Ammon's horn (tissue), 1 donor: ENCODE measurements around the gene SEC16A.
A peak's percentile ranks its signal among the peaks of the same experiment; 100 is the strongest.
"Not testable (repeated sequence)": the region's sequence is repeated elsewhere in the genome, so short reads cannot be mapped to it uniquely, and the experiment has no call there.

Experiments used
- DNase-seq: peaks from one replicate; pipeline ENCODE4 v3.0.0-alpha.2; 2016; ENCODE audit warnings: low spot score

SEC16A gene

DNA sequence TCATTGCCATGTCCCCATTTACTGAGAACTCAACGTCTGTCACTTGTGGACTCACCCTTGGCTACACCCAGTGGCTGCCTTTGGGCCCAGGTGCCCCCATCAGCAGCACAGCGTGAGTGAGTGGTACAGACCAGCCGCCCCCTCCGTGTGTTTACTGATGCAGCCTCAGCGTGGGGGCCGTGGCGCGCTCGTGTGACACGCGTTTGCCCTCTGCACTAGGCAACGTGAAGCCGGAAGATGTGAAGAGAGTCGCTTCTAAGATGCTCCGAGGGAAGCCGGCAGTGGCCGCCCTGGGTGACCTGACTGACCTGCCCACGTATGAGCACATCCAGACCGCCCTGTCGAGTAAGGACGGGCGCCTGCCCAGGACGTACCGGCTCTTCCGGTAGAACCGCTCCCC is 60.0 kb downstream of the SEC16A start:
- DNase-seq: no peak

DNA sequence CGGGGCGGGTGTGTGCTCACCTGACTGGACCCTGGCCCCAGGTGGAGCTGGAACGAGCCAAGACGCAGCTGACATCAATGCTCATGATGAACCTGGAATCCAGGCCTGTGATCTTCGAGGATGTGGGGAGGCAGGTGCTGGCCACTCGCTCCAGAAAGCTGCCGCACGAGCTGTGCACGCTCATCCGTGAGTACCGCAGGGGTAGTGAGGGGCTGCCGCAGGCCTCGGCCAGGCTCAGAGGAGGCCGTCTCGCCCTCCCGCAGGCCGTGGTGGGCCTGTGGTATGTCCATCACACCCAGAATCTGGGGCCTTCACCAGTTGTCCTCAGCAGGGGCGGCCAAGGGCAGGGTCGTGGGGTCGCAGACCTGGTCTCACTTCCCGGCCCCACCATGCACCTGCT is 61.0 kb downstream of the SEC16A start:
- DNase-seq: no peak

DNA sequence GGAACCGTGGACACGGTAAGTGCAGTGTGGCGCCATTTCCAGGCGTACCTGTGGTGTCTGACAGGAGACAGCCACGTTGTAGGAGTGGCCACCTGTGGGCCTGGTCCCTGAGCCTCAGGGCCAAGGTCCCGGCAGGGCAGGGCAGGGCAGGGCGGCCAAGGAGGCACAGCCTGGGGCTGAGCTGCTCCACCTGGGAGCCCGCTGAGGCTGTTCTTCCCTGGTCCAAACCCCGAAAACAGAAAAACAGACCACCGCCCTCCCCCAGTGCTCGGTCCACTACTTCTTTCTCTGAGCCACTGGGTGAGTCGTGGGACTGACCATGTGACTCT is 63.8 kb downstream of the SEC16A start:
- no peak for DNase-seq

DNA sequence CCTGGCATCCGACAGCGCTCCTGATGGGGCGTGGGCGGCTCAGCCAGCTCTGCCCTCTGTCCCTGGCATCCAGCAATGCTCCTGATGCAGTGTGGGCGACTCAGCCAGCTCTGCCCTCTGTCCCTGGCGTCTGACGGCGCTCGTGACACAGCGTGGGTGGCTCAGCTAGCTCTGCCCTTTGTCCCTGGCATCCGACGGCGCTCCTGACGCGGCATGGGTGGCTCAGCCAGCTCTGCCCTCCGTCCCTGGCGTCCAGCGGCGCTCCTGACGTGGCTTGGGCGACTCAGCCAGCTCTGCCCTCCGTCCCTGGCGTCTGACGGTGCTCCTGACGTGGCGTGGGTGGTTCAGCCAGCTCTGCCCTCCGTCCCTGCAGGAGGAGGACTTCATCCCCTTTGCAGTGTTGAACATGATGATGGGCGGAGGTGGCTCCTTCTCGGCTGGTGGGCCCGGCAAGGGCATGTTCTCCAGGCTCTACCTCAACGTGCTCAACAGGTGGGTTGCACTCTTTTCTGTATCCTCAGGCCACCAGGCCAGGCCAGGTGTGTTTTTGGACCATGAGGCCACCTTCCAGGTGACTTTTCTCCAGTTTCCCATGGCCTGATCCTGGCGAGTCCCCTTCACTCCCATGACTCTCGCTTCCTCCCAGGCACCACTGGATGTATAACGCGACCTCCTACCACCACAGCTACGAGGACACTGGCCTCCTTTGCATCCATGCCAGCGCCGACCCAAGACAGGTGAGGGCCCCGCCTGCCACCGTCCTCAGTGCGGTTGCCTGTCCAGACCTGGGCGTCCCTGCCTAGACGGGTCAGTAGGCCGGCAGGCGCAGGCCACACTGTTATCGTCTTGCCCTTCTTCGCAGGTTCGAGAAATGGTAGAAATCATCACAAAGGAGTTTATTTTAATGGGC is 64.4 kb downstream of the SEC16A start:
- DNase-seq: no peak

DNA sequence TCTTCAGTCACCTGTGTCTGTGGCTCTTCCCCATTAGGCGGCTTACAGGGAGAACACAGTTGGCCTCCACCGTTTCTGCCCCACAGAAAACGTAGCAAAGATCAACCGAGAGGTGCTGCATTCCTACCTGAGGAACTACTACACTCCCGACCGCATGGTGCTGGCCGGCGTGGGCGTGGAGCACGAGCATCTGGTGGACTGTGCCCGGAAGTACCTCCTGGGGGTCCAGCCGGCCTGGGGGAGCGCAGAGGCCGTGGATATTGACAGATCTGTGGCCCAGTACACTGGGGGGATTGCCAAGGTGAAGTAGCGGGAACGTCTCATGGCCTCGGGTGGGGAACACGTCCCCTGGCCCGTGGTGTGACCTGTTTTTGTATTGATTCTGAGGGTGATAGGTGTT is 65.9 kb downstream of the SEC16A start:
- no peak for DNase-seq

DNA sequence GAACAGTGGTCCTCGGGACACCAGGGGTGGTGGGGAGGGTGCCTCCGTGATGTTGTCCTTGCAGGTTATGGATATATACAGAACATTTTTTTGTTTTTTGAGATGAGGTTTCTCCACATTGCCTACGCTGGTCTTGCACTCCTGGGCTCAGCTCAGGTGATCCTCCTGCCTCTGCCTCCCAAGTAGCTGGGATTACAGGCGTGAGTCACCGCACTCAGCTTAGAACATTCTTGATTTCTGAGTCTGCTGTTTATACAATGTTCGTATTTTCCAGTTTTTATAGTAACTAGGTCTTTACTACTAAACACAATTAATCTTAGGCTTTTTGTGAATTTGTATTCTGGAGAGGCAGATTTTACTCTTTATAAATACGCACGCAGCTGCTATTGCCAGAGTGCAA is 66.4 kb downstream of the SEC16A start:
- no peak for DNase-seq

DNA sequence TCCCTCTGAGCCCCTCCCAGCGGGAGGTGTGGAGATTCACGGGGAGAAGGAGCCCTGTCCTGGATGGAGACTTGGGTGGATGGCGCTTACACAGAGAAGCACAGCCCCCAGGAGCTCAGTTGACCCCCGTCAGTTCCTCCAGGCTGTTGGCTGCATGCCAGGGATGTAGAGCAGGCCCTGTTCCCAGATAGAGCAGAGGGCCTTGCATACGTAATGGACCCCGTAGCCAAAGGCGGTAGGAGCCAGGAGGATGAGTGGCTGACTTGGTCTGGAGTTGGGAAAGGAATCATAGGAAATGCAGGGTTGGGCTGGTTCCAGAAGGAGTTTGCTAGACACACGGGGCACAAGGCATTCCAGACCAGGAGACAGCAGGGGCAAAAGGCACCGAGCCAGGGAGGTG is 69.9 kb downstream of the SEC16A start:
- no peak for DNase-seq

DNA sequence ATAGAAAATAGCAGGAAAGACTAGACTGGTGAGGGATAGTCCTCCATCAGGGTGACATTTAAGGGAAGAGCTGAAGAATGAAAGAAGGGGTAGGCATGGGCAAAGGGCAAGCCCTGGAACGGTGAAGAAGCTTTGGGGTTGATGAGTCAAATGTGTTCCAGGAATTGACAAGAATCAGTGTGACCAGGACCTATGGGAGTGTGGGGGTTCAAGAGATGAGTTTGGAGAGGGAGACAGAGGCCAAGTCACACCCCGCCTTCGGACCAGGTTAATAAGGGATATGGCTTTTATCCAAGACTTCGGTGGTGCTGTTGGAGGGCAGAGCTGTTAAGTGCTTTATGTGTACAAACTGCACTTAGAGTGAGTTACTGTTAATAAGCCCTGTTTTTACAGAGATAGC is 71.5 kb downstream of the SEC16A start:
- no peak for DNase-seq

DNA sequence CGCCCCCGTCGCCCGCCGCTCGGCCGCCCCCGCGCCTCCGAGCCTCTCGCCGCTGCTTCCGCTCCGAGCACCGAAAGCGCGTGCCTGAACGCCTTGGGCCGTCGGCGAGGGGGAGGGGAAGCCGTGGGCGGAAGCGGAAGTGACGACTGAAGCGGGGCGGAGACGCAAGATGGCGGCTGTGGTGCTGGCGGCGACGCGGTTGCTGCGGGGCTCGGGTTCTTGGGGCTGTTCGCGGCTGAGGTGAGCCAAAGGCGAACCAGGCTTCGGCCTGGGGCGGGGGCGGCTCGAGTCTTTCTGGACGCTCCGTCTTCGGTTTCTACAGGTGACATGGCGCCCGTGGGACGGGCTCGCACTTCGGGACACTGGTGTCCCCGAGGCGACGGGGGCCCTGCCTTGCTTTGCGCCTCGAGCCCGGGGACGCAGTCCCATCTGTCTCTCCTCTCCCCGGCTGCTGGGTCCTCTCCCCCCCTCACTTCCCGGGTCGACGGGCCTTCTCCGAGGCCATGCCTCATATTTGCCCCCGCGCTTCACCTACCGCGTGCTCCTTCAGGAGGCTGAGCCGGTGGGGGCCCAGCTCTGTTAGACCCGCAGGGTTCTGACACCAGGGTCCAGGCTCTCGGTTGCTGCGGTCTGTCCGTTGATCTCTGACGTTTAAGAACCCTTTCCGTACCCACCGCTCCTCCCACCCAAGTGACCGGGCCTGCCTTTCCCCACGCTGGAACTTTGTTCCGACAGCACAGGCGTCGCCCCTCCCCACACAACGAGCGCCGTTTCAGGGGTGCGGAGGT is 72.1 kb downstream of the SEC16A start, which contains the start of the genes ENTR1 and PMPCA:
ENTR1 (minus strand) TSS at position 115 of the 788 bp plus-strand sequence. CDS start 217 bp downstream, outside the sequence.
PMPCA (plus strand) TSS at position 159 of the 788 bp plus-strand sequence; CDS start at position 170, 11 bp downstream.
- DNase-seq: peak; percentile 95

DNA sequence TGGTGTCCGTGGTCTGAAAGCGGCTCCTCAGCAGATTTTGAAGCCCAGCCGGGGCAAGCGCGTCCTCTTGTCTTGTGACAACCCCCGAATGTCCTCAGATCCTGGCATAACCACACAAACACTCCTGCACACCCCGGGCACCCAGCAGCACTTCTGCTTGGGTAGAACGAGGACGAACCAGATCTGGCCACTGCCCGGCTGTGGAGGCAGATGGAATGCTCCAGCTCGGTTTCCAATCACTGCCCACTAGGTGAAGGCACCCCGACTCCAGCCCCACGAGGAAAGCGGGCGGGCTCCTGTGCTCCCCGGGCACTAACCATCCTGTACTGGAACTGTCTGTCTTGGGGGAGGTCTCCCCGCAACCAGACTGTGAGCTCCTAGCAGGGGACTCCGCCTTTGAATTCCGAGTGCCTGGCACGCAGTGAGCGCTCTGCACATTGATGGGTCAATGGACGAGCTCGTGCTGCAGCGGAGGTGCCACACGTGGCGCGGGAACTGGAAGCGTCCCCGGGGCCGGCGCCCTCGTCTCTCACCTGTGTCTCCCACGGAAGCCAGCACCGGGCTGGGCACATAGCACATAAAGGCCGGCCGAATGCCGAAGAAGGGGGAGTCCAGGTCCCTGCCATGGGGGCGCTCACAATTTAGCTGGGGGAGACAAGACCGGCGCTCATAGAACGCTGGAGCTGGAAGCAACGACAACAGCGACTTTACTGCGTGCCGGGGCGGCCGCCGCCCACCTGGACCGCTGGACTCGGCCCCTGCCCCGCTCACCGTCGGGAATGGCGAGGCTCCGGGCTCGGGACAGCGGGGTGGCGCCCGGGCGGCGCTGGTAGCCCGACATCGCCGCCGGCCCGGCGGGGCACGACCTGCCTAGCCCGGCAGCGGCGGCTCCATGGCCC is 73.0 kb downstream of the SEC16A start:
- DNase-seq: no peak

DNA sequence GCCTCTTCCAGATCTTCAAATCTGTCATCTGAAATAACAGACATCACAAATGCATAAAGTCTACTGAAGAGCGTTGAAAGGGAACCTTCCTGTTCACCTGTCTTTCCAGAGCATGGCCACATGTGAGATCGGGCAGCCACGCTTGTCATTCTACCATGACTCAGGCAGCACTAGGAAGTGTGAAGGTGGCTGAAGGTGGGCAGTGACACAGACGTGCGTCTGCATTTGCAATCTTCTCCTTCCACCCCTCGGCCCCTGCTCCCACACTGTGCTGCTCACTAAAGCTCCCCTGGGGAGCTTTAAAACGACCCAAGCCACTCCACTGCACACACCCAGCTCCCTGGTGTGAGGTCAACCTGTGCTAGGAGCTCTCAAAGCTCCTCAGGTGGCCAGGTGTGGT is 74.9 kb downstream of the SEC16A start:
- DNase-seq: no peak

DNA sequence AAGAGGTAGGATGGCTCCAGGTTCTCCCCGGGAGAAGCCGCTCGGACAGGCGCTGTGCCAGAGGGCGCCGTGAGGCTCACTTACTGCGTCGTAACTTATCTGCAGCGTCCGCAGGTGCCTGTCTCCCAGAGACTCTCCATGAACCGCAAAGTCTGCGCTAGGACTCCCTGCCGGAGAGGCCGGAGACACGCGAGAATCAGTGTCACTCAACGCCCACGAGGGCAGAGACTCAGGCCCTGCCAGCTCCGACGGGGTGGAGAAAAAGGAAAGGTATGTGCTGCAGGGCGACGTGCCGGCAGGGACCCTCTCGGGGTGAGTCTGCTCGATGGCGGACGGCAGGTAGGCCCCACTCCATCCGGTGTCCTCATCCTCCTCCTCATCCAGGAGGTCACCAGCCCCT is 75.8 kb downstream of the SEC16A start:
- DNase-seq: not testable (repeated sequence)

DNA sequence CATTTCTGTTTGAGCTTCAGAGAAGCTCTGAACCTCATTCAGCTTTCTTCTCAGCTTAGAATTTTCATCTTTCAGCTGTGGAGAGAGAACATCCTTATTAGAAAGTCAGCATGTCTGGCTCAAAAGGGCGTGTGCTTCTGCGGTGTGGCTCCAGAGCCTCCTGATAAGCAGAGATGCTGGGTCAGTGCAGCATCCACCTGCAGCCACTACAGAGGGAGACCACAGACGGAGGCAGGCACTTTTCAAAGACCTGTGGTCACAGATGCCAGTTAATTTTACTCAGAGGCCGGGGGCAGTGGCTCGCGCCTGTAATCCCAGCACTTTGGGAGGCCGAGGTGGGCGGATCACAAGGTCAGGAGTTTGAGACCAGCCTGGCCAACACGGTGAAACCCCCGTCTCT is 76.9 kb downstream of the SEC16A start:
- not testable (repeated sequence) for DNase-seq

DNA sequence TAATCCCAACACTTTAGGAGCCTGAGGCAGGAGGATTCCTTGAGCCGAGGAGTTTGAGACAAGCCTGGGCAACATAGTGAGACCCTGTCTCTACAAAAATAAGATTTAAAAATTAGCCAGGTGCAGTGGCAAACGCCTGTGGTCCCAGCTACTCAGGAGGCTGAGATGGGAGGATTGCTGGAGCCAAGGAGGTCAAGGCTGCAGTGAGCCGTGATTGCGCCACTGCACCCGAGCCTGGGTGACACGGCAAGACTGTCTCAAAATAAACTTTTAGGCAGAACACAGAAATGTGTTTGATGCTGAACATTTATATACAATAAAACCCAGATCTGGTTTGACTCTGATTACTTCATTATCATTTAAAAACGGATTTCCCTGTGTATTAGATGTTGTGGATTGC is 77.4 kb downstream of the SEC16A start:
- no peak for DNase-seq

DNA sequence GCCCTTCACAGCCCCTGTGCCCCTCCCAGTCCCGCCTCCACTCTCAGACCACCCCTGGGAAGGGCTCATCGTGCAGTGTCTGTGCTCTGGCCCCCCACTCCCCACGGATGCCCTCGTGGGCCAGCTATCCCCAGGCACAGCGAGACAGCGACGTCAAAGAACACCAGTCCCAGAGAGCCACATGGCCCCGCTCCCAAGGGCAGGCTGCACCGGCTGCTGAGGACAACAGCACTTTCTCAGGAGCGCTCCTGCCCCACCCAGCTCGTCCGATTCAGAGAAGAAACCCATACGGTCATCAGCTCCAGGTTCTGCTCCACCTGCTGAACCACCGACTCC is 78.1 kb downstream of the SEC16A start:
- no peak for DNase-seq

DNA sequence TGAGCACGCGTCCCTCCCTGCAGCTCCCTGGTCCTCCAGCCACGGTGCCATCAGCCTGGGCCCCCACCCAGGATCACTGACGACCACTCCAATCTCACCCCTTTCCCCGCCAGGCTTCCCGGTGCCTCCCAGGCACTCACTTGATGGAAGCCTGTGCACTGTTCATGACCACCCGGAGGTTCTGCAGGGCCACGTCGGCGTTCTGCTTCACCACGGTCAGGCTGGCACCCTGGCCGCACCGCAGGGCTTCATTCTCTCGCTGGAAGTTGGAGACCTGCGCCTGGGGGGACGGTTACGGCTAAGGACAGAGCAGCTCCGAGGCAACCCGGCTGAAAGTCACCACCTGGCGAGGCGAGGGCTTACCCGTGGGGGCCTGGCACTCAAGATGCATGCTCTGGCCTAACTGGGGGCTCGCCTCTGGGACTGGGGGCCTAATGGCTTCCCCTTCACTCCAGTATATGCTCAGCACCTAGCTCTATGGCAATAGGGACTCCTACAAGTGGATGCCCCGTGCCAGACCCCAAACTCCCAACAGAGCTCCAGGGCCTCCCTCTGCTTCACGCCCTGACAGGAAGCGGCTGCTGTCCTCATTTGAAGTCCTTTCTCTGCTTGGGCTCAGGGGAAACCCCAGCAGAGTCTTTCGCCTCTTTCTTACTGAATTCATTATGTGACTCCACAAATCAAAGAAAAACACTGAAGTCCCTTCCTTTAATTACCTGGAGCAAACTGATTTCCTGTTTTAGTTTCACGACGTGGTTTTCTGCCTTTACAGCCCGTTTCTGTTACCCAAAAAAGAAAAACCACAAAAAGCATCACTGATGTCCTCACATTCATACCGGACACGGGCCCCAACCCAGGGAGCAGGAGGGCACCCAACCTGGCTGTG is 78.7 kb downstream of the SEC16A start:
- no peak for DNase-seq

DNA sequence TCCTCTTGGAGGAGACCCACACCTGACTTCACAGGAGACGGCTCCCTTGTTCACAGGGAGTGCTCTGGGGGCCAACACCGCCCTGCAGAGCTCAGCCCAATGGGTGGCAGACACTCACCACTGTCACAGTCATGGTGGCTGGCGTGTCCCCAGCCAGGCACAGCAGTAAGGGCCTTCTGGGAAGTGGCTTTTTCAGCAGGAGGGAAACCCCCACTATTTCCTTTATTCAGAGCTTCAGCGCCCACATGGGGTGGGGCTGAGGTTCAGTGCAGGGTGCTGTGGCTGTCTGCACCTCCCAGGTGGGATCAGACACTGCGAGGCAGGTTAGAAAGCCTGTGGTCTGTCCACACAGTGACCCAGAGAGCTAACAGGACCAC is 79.3 kb downstream of the SEC16A start:
- DNase-seq: no peak

DNA sequence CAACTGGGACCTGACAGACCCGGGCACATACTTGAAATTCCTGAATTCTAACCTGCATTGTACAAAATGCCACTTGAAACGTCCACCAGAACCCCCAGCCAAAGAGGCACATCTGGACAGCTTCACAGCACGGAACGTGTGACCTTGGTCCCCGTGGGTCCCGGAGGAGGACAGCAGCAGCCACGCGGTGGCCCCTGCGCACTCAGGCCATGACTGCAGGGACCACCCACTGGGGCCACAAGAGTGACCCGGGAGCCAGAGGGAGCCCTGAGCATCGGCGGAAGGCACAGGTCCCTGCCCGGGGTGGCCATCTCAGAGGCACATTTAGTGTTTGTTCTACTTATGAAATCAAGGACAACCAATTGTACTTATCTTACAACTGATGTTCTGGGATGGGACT is 80.8 kb downstream of the SEC16A start:
- no peak for DNase-seq

DNA sequence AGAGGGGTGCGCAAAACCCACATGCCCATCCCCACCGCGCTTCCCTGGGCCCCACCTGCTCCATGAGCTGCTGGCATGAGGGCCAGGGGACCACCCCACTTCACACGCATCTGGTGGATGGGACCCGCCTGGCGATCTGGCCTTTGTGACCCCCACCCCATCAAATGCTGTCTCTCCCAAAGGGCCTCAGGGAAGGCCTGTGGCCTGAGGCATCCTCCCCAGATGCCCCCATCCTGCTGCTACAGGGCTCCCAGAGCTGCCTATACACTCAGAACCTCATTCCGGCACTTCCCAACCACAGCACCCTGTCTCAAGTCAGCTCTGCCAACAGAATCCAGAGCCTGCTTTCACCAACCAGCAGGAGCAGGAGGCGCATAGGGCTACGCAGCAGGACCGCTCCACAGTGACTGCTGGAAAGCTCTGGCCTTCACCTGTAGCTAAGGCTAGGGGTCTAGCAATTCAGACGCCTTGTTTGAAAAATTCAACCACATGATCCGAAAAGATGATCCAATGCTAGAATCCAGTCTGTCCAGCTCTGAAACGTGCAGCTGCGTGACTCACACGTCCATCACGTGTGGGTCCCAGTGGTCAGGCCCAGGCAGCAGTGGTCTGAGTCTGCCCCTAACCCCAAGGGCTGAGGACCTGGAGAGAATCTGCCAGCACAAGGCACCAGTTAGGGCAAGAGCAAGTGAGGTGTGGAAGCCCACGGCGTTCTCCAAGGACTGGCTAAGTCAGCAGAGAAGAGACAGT is 81.5 kb downstream of the SEC16A start:
- DNase-seq: no peak

DNA sequence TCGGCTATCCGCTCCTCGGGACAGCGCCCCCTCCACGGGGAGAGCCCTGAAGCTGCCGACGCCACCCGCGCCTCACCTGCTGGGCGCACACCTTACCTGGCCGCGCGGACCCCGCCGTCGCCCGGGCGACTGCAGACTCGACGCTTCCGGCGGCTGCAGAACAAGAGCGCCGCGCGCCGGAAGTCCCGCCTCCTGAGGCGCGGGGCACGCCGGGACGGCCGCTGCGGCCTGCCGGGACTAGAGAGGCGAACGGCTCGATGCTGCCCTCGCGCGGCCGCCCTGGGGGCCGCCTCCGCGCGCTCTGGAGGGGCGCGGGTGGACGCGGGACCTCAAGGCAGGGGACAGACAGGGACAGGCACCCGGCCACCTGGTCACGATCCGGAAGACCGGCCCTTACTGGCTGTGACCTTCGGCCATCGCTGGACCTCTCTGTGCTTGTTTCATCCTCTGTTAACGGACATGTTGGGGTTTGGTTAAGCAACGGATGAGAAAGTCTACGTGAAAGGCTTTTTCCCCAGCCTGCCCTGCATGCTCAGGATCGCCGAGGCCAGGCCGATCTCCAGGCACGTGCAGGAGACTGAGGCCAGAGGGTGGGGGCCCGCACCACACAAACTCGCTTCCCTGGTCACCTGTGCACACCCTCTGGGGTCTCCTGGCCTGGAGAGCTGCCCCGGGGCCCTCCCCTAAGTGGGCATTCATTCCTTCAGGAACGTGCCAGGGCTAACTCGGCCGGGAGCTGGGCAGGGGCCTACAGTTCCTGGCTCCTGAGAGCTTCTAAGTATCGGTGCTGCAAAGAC is 82.6 kb downstream of the SEC16A start, which contains the start of gene SNAPC4:
SNAPC4 (minus strand) TSS at position 133 of the 797 bp plus-strand sequence. CDS start 1,742 bp downstream, outside the sequence.
- DNase-seq: peak; percentile 83
